Loucy (cell line): ENCODE results near the gene LTBP2.

Experiments used
- H2AFZ ChIP-seq: fragments of 200-600 bp; sonication (generic); 2 replicates; pipeline ENCODE4 v1.6.0; 2016; ENCODE audit warnings: antibody characterized with exemption, mild to moderate bottlenecking, low read length, moderate library complexity
- H3F3A ChIP-seq: fragments of 200-600 bp; 2 replicates; pipeline ENCODE4 v1.6.0; 2016; ENCODE audit warnings: antibody characterized with exemption, low read depth, mild to moderate bottlenecking
- H3K27me3 ChIP-seq: fragments of 200-600 bp; sonication (generic); 2 replicates; pipeline ENCODE4 v1.6.1; 2014; ENCODE audit warnings: low read length, mild to moderate bottlenecking; ENCODE audit not compliant: insufficient read depth, poor library complexity, severe bottlenecking
- H3K36me3 ChIP-seq: fragments of 200-600 bp; sonication (generic); 2 replicates; pipeline ENCODE4 v1.6.1; 2016; ENCODE audit warnings: low read length; ENCODE audit not compliant: insufficient read depth
- H3K4me1 ChIP-seq: fragments of 200-600 bp; sonication (generic); 2 replicates; pipeline ENCODE4 v1.5.1; 2014; ENCODE audit warnings: low read length, mild to moderate bottlenecking; ENCODE audit not compliant: insufficient read depth, poor library complexity, severe bottlenecking
- H3K4me2 ChIP-seq: fragments of 200-600 bp; sonication (generic); 2 replicates; pipeline ENCODE4 v1.6.0; 2014; ENCODE audit warnings: antibody characterized with exemption, low read length, low read depth, mild to moderate bottlenecking; ENCODE audit not compliant: poor library complexity, severe bottlenecking
- H3K4me3 ChIP-seq: fragments of 200-600 bp; sonication (generic); 2 replicates; pipeline ENCODE4 v1.5.1; 2014; ENCODE audit warnings: low read length, mild to moderate bottlenecking, mixed read lengths; ENCODE audit not compliant: poor library complexity, severe bottlenecking
- H3K79me2 ChIP-seq: fragments of 200-600 bp; sonication (generic); 2 replicates; pipeline ENCODE4 v1.6.1; 2014; ENCODE audit warnings: low read length; ENCODE audit not compliant: insufficient read depth
- H3K9ac ChIP-seq: fragments of 200-600 bp; sonication (generic); 2 replicates; pipeline ENCODE4 v1.6.0; 2014; ENCODE audit warnings: mild to moderate bottlenecking, low read depth, low read length, moderate library complexity; ENCODE audit not compliant: poor library complexity, severe bottlenecking
- H3K9me2 ChIP-seq: fragments of 200-600 bp; sonication (generic); replicated peaks from 2 replicates; pipeline ENCODE4 v1.6.1; 2016; ENCODE audit warnings: low read depth, low read length, mixed read lengths
- H3K9me3 ChIP-seq: fragments of 200-600 bp; sonication (generic); 2 replicates; pipeline ENCODE4 v1.6.1; 2014; ENCODE audit warnings: mild to moderate bottlenecking, antibody characterized with exemption, low read length, low read depth; ENCODE audit not compliant: insufficient read depth
- H4K20me1 ChIP-seq: fragments of 200-600 bp; sonication (generic); 2 replicates; pipeline ENCODE4 v1.6.0; 2014; ENCODE audit warnings: antibody characterized with exemption, low read length, mild to moderate bottlenecking; ENCODE audit not compliant: insufficient read depth, poor library complexity, severe bottlenecking
- EZH2phosphoT487 ChIP-seq: fragments of 200-600 bp; IDR thresholded peaks from 2 replicates; pipeline ENCODE4 v1.6.1; 2018; ENCODE audit warnings: antibody characterized with exemption, mild to moderate bottlenecking, moderate library complexity, borderline replicate concordance
- TF ChIP-seq, protein P1 (sequence below): fragments of 200-600 bp; sonication (generic); conservative IDR thresholded peaks from 2 replicates; pipeline ENCODE4 v1.5.1; 2014; ENCODE audit warnings: mild to moderate bottlenecking, antibody characterized with exemption, low read length

The LTBP2 gene

DNA sequence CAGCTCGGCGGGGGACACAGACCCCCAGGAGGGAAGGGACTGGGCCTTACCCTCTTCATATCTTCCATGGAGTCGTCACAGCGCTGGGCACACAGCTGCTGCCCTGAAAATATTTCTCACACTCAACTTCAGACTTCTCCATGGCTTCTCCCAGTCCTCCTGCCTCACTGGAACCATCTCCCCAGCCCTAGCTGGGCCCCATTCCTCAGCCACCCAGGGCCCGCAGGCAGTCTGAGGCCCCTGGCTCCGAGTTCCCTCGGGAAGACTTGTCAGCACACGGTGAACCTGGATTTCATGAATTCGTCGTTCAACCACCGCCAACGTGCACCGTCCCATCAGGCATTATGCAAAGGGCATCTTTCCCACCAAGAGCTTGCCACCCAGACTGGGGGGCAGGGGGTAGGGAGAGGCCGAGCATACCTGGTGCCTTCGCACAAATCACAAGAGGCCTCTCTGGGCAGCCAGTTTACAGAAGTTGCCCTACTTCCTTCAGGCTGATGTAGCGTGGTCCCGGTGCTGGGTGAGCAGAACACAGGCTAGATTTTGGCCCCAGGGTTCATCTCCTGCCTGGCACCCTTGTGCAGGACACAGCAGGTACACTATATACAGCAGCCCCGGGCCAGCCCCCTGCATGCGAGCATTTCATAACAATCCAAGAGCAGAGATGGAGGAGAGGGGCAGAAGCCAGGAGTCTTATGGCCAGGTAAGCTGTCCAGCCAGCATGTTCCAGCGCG, 44.2 kb downstream of the LTBP2 start:
- TF ChIP-seq EZH2phosphoT487, result no peak
- TF ChIP-seq, protein P1, sequence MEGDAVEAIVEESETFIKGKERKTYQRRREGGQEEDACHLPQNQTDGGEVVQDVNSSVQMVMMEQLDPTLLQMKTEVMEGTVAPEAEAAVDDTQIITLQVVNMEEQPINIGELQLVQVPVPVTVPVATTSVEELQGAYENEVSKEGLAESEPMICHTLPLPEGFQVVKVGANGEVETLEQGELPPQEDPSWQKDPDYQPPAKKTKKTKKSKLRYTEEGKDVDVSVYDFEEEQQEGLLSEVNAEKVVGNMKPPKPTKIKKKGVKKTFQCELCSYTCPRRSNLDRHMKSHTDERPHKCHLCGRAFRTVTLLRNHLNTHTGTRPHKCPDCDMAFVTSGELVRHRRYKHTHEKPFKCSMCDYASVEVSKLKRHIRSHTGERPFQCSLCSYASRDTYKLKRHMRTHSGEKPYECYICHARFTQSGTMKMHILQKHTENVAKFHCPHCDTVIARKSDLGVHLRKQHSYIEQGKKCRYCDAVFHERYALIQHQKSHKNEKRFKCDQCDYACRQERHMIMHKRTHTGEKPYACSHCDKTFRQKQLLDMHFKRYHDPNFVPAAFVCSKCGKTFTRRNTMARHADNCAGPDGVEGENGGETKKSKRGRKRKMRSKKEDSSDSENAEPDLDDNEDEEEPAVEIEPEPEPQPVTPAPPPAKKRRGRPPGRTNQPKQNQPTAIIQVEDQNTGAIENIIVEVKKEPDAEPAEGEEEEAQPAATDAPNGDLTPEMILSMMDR, result no peak

DNA sequence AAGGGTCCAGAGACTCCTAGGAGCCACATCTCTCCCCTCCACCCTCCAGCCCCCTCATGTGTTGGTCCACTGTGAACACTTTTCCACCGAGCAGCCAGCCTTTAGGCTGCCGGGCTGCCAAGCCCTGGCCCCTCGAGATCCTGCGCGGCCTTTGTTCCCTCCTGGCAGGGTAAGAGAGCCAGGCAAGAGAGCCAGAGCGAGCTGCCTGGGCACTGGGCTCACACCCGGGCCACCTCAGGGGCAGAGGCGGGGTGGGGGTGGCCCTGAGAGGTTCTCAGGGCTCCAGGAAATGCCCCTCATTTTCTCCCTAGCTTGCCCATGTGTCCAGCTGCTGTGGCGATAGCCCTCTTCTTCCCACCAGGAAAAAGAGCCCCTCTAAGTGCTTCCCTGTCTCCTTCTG, 44.8 kb downstream of the LTBP2 start:
- no peak for TF ChIP-seq EZH2phosphoT487
- TF ChIP-seq, protein P1, result no peak
- H3F3A ChIP-seq, result no peaks in the 10 kb centered on the region
- H3K27me3 ChIP-seq, result no peaks in the 10 kb centered on the region
- no peaks in the 10 kb centered on the region for H4K20me1 ChIP-seq
- no peak overlapping the region for H3K4me2 ChIP-seq
- no peaks in the 10 kb centered on the region for H3K9me3 ChIP-seq
- no peaks in the 10 kb centered on the region for H3K36me3 ChIP-seq
- H3K4me3 ChIP-seq, result no peak overlapping the region
- no peak overlapping the region for H2AFZ ChIP-seq
- no peaks in the 10 kb centered on the region for H3K4me1 ChIP-seq
- H3K9ac ChIP-seq, result no peak overlapping the region
- no peaks in the 10 kb centered on the region for H3K79me2 ChIP-seq
- H3K9me2 ChIP-seq, result no peaks in the 10 kb centered on the region

More for the DNA sequence above, 44.2 kb downstream of the LTBP2 start:
- H3K9ac ChIP-seq, result no peak overlapping the region
- no peak overlapping the region for H3K4me3 ChIP-seq
- no peaks in the 10 kb centered on the region for H3K27me3 ChIP-seq
- no peaks in the 10 kb centered on the region for H3K79me2 ChIP-seq
- H3F3A ChIP-seq, result no peaks in the 10 kb centered on the region
- no peaks in the 10 kb centered on the region for H3K9me2 ChIP-seq
- H3K4me2 ChIP-seq, result no peak overlapping the region
- H2AFZ ChIP-seq, result no peak overlapping the region
- no peaks in the 10 kb centered on the region for H4K20me1 ChIP-seq
- H3K9me3 ChIP-seq, result no peaks in the 10 kb centered on the region
- no peaks in the 10 kb centered on the region for H3K36me3 ChIP-seq
- H3K4me1 ChIP-seq, result no peaks in the 10 kb centered on the region

DNA sequence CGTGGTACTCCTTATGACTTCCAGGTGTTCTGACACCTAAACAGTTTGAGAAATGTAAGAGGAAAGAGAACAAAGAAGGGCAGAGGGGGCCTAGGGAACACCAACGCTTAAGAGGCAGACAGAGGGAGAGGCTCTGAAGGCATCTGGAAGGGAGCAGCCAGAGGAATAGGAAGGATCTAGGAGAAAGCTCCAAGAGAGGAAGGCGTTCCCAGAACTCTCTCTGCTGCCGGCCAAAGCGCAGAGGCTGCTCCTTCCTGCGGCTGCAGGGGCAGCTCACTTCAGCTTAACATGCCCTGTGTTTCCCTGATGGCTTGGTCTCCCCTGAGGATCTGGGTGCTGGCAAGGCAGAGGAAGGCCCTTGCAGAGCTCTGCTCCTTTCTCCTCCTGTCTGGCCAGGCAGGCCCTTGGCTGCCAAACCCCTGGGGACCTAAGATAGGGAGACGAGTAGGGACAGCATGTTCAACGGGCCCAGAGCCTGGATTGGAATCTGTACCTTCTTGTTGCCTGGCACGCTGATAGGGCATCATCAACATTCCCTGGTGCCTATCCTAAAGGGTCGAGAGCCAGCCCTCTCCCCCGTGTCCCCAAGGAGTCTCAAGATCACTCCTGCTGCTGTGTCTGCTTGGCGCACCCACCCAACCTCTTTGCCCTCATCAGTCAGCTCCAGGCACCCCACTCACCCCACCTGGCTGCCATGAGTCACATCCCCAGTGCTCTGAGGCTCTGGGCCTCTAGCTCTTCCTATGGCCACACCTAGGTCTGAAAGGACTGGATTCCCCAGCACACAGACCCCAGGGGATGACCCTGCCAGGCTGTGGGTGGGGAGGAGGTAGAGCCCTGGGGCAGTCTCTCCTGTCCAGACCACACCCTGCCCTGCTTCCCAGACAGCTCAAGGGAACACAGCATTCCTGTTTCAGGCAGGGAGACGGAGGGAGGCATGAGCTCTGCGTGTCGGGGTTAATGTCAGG, 45.6 kb downstream of the LTBP2 start:
- no peaks in the 10 kb centered on the region for H3K9me2 ChIP-seq
- H3K4me3 ChIP-seq, result no peak overlapping the region
- H3K4me1 ChIP-seq, result no peaks in the 10 kb centered on the region
- H3K27me3 ChIP-seq, result no peaks in the 10 kb centered on the region
- no peak overlapping the region for H2AFZ ChIP-seq
- H3K9ac ChIP-seq, result no peak overlapping the region
- H3K9me3 ChIP-seq, result no peaks in the 10 kb centered on the region
- H3K79me2 ChIP-seq, result no peaks in the 10 kb centered on the region
- H4K20me1 ChIP-seq, result no peaks in the 10 kb centered on the region
- H3F3A ChIP-seq, result no peaks in the 10 kb centered on the region
- H3K36me3 ChIP-seq, result no peaks in the 10 kb centered on the region
- H3K4me2 ChIP-seq, result no peak overlapping the region
- no peak for TF ChIP-seq EZH2phosphoT487
- TF ChIP-seq, protein P1, result no peak
